Astrocyte (in vitro differentiated cells and primary cell): ENCODE results near the gene DNAJC18. TPM values are rescaled to one million over a fixed set of nuclear protein-coding genes. Genes with fewer than 3 reads are reported as not detected.

ENCODE experiments used
- DNase-seq: peaks from one replicate; pipeline ENCODE4 v3.0.0-alpha.2; 2010; ENCODE audit warnings: low read depth
- FAIRE-seq: peaks from 2 replicates; lab custom pipeline; 2011; peaks lifted over from hg19 to GRCh38; lab: Jason Lieb, UNC
- H2AFZ ChIP-seq: 2 replicates; pipeline ENCODE4 v1.6.0; 2012; ENCODE audit warnings: low read depth, low read length, inconsistent platforms
- H3K27ac ChIP-seq: 2 replicates; pipeline ENCODE4 v1.5.1; 2011; ENCODE audit warnings: low read depth, low read length, inconsistent platforms
- H3K27me3 ChIP-seq: 2 replicates; pipeline ENCODE4 v1.6.0; 2011; ENCODE audit warnings: low read length, inconsistent platforms; ENCODE audit not compliant: insufficient read depth
- H3K36me3 ChIP-seq: 2 replicates; pipeline ENCODE4 v1.5.1; 2011; ENCODE audit warnings: low read length, inconsistent platforms; ENCODE audit not compliant: insufficient read depth
- H3K4me1 ChIP-seq: 2 replicates; pipeline ENCODE4 v1.5.1; 2011; ENCODE audit warnings: low read length, inconsistent platforms; ENCODE audit not compliant: insufficient read depth
- H3K4me2 ChIP-seq: 2 replicates; pipeline ENCODE4 v1.6.0; 2012; ENCODE audit warnings: low read length, inconsistent platforms
- H3K4me3 ChIP-seq: 2 replicates; pipeline ENCODE4 v1.5.1; 2011; ENCODE audit warnings: low read depth, mild to moderate bottlenecking, low read length, inconsistent platforms; ENCODE audit not compliant: insufficient read depth
- H3K79me2 ChIP-seq: 2 replicates; pipeline ENCODE4 v1.6.0; 2012; ENCODE audit warnings: mild to moderate bottlenecking, low read length, inconsistent platforms; ENCODE audit not compliant: insufficient read depth
- H3K9ac ChIP-seq: 2 replicates; pipeline ENCODE4 v1.6.0; 2012; ENCODE audit warnings: mild to moderate bottlenecking, low read length, inconsistent platforms
- H3K9me3 ChIP-seq: 2 replicates; pipeline ENCODE4 v1.5.1; 2012; ENCODE audit warnings: low read depth, mild to moderate bottlenecking, low read length, inconsistent platforms; ENCODE audit not compliant: insufficient read depth
- H4K20me1 ChIP-seq: 2 replicates; pipeline ENCODE4 v1.6.0; 2012; ENCODE audit warnings: low read length, inconsistent platforms; ENCODE audit not compliant: insufficient read depth
- H3K27ac Mint-ChIP-seq: one replicate; pipeline ENCODE4 v1.8.0; 2021; ENCODE audit warnings: mild to moderate bottlenecking, mixed read lengths; ENCODE audit not compliant: unreplicated experiment
- H3K27me3 Mint-ChIP-seq: one replicate; pipeline ENCODE4 v1.8.0; 2021; ENCODE audit warnings: low read depth, mixed read lengths; ENCODE audit not compliant: unreplicated experiment
- H3K36me3 Mint-ChIP-seq: one replicate; pipeline ENCODE4 v1.8.0; 2021; ENCODE audit warnings: low read depth, mixed read lengths; ENCODE audit not compliant: unreplicated experiment
- H3K4me1 Mint-ChIP-seq: one replicate; pipeline ENCODE4 v1.8.0; 2021; ENCODE audit warnings: low read depth, mixed read lengths; ENCODE audit not compliant: unreplicated experiment
- H3K4me3 Mint-ChIP-seq: one replicate; pipeline ENCODE4 v1.8.0; 2021; ENCODE audit warnings: mild to moderate bottlenecking, moderate library complexity, mixed read lengths; ENCODE audit not compliant: unreplicated experiment
- H3K9me3 Mint-ChIP-seq: one replicate; pipeline ENCODE4 v1.8.0; 2021; ENCODE audit warnings: mild to moderate bottlenecking, mixed read lengths; ENCODE audit not compliant: unreplicated experiment
- EZH2 ChIP-seq: IDR thresholded peaks from 2 replicates; pipeline ENCODE4 v1.6.1; 2012; ENCODE audit warnings: mild to moderate bottlenecking, low read length, inconsistent platforms; ENCODE audit not compliant: insufficient read depth
- total RNA-seq: library from RNA; stranded (reverse); gene quantifications from 2 replicates; pipeline ENCODE4 v1.2.1, GENCODE V29; 2021
- TF ChIP-seq, protein P1 (sequence below): IDR thresholded peaks from 2 replicates; pipeline ENCODE4 v1.5.1; 2011; ENCODE audit warnings: low read depth, mild to moderate bottlenecking, inconsistent platforms, low read length, moderate library complexity; ENCODE audit not compliant: insufficient read depth

Gene DNAJC18
- total RNA-seq, 1 donor from 2014 or later, result 18.8 TPM

- no peak overlapping the region for H3K27ac Mint-ChIP-seq
- no peak overlapping the region for H3K4me3 ChIP-seq
- no peak overlapping the region for H3K27ac ChIP-seq
- H3K36me3 Mint-ChIP-seq, result peaks cover 3% of the 10 kb centered on the region
- no peaks in the 10 kb centered on the region for H3K27me3 Mint-ChIP-seq
- DNase-seq (no peak), FAIRE-seq (no peak)
- H3K4me3 Mint-ChIP-seq, result no peak overlapping the region
- H3K9me3 ChIP-seq, result no peaks in the 10 kb centered on the region
- H3K27me3 ChIP-seq, result no peaks in the 10 kb centered on the region
- H4K20me1 ChIP-seq, result no peaks in the 10 kb centered on the region
- H3K4me1 ChIP-seq, result peaks cover 1% of the 10 kb centered on the region
- H3K4me1 Mint-ChIP-seq, result peaks cover 4% of the 10 kb centered on the region
- no peak for TF ChIP-seq EZH2
- TF ChIP-seq, protein P1, sequence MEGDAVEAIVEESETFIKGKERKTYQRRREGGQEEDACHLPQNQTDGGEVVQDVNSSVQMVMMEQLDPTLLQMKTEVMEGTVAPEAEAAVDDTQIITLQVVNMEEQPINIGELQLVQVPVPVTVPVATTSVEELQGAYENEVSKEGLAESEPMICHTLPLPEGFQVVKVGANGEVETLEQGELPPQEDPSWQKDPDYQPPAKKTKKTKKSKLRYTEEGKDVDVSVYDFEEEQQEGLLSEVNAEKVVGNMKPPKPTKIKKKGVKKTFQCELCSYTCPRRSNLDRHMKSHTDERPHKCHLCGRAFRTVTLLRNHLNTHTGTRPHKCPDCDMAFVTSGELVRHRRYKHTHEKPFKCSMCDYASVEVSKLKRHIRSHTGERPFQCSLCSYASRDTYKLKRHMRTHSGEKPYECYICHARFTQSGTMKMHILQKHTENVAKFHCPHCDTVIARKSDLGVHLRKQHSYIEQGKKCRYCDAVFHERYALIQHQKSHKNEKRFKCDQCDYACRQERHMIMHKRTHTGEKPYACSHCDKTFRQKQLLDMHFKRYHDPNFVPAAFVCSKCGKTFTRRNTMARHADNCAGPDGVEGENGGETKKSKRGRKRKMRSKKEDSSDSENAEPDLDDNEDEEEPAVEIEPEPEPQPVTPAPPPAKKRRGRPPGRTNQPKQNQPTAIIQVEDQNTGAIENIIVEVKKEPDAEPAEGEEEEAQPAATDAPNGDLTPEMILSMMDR, result no peak
- no peaks in the 10 kb centered on the region for H3K79me2 ChIP-seq
- no peak overlapping the region for H3K4me2 ChIP-seq
- peaks cover 4% of the 10 kb centered on the region for H3K36me3 ChIP-seq
- H3K9me3 Mint-ChIP-seq, result no peaks in the 10 kb centered on the region
- no peak overlapping the region for H3K9ac ChIP-seq
- H2AFZ ChIP-seq, result no peak overlapping the region
Measured at GRCh38 chr5:139431706-139432105, 7.6 kb downstream of the DNAJC18 start.

GRCh38 chr5:139430015-139430414 is 9.3 kb downstream of the DNAJC18 start:
- Histone ChIP-seq H3K4me2 (no peak overlapping the region), H3K4me1 (peaks cover 8% of the 10 kb centered on the region), H3K9me3 (no peaks in the 10 kb centered on the region), H2AFZ (no peak overlapping the region), H3K79me2 (no peaks in the 10 kb centered on the region), H4K20me1 (no peaks in the 10 kb centered on the region), H3K27ac (no peak overlapping the region), H3K36me3 (peaks cover 4% of the 10 kb centered on the region), H3K9ac (no peak overlapping the region), H3K27me3 (no peaks in the 10 kb centered on the region), H3K4me3 (no peak overlapping the region)
- no peak for DNase-seq
- TF ChIP-seq EZH2, result no peak
- TF ChIP-seq, protein P1, result no peak
- peaks cover 3% of the 10 kb centered on the region for H3K36me3 Mint-ChIP-seq
- peaks cover 10% of the 10 kb centered on the region for H3K4me1 Mint-ChIP-seq
- H3K9me3 Mint-ChIP-seq, result no peaks in the 10 kb centered on the region
- no peak overlapping the region for H3K27ac Mint-ChIP-seq
- H3K4me3 Mint-ChIP-seq, result no peak overlapping the region
- H3K27me3 Mint-ChIP-seq, result no peaks in the 10 kb centered on the region
- FAIRE-seq, result no peak

DNA sequence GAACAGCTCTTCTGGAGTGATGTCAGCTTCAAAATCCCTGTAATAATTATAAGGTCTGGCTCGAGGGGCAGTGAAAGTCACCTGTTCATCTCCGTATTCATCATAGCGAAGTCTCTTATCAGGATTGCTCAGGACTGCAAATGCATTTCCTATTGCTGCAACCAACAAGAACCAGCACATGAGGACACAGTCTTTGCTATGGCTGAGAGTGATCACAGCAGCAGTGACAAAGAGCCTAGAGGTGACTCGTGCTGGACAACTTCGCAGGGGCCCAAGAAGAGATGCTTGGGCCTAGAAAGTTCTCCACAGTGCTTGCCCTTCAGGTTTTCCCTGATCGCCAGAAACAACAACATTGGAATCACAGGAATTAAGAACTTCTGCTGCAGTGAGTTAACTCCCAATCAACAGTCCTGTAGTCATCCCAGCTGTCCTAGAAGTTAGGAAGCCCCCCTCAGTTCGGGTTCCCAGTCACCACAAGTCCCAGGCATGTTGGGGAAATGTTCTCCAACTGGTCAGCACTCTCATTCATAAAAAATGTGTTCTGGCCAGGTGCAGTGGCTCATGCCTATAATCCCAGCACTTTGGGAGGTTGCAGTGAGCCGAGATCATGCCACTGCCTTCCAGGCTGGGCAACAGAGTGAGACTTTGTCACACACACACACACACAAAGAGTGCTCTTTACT is 13.0 kb downstream of the DNAJC18 start:
- Histone ChIP-seq H3K9ac (no peak overlapping the region), H3K27ac (no peak overlapping the region), H3K27me3 (no peaks in the 10 kb centered on the region), H3K4me3 (no peak overlapping the region), H3K36me3 (peaks cover 4% of the 10 kb centered on the region), H3K4me1 (peaks cover 8% of the 10 kb centered on the region), H4K20me1 (no peaks in the 10 kb centered on the region), H2AFZ (no peak overlapping the region), H3K4me2 (no peak overlapping the region), H3K79me2 (no peaks in the 10 kb centered on the region), H3K9me3 (no peaks in the 10 kb centered on the region)
- Mint-ChIP-seq H3K4me1 (peaks cover 10% of the 10 kb centered on the region), H3K27me3 (no peaks in the 10 kb centered on the region), H3K9me3 (no peaks in the 10 kb centered on the region), H3K4me3 (no peak overlapping the region), H3K27ac (peak overlapping the region; percentile 59), H3K36me3 (peaks cover 7% of the 10 kb centered on the region)
- TF ChIP-seq, protein P1, result no peak
- no peak for TF ChIP-seq EZH2
- FAIRE-seq (no peak), DNase-seq (peak; percentile 76)
